Choroid plexus epithelial cell (primary cell): Measurements from ENCODE around the gene GFER.

ENCODE experiments used
- DNase-seq: peaks from one replicate; pipeline ENCODE4 v3.0.0-alpha.2; 2010; ENCODE audit warnings: low read depth
- H3K4me3 ChIP-seq: 2 replicates; pipeline ENCODE4 v1.5.1; 2011; ENCODE audit warnings: low read depth, mild to moderate bottlenecking, control low read depth, low read length, moderate library complexity
- CTCF ChIP-seq: conservative IDR thresholded peaks from 2 replicates; pipeline ENCODE4 v1.5.1; 2011; ENCODE audit warnings: low read depth, mild to moderate bottlenecking, control low read depth, inconsistent platforms, low read length, moderate library complexity

GFER gene

DNA sequence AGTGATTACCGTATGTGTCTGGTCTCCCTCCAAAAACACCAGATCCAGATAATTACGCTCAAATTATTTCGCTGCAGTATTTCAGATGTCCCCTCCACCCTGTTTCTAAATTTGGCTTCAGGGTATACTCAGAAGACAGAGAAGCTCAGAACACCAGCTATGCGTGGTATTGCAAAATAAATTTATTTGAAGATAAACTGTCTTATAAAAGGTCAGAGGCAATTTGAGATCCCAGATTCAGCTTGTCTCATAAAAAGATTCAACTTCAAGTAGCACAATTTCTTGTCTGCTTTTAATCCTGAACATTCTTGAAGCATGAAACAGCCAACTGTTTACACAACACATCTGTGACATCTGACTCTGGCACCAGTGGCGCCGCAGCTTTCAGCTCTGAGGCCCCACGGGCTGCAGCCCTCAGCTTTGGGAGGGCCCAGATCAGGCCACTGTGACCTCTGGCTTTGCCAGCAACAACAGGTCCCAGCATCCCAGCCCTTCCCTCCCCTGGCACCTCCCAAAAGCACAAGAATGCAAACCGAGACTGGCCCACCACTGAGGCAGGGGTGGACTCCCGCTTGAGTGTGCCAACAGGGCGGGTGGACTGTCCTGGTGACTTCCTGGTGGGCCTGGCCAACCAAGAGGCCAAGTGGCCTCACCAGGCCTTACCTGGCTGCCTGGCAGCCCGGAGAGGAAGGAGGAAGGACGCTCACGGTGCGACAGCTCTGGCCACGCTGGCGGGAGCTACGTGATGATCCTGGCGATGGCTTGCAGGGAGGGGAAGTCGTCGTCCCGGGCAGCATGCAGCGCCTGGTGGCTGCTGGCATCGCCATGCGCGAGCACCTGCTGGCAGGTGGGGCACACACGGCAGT lies 13.7 kb downstream of the GFER start:
- no peak for DNase-seq
- no peak overlapping the region for H3K4me3 ChIP-seq
- TF ChIP-seq CTCF = no peak

DNA sequence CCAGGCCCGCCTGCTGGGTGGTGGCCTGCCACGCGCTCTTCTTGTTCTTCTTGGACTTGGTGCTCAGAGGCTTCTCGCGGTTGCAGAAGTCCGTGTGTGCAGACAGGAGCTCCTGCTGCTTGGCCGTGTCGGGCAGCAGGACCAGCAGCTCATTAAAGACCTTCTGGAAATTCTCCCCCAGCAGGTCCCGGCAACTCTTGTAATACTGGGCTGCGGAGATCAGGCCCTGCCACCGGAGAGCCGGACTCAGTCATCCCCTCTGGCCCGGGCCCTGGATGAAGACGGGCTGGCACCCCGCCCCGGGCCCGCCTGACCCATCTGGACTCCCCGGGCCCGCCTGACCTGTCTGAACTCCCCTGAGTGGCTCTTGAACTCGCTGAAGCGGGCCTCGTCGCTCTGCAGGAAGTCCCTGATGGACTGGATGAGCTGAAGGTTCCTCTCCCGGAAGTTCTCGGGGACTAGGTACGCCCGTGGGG lies 14.4 kb downstream of the GFER start:
- TF ChIP-seq CTCF = no peak
- no peak overlapping the region for H3K4me3 ChIP-seq
- DNase-seq = no peak

GRCh38 chr16:1998852-1999801 lies 15.1 kb downstream of the GFER start:
- no peak overlapping the region for H3K4me3 ChIP-seq
- DNase-seq = no peak
- no peak for TF ChIP-seq CTCF

DNA sequence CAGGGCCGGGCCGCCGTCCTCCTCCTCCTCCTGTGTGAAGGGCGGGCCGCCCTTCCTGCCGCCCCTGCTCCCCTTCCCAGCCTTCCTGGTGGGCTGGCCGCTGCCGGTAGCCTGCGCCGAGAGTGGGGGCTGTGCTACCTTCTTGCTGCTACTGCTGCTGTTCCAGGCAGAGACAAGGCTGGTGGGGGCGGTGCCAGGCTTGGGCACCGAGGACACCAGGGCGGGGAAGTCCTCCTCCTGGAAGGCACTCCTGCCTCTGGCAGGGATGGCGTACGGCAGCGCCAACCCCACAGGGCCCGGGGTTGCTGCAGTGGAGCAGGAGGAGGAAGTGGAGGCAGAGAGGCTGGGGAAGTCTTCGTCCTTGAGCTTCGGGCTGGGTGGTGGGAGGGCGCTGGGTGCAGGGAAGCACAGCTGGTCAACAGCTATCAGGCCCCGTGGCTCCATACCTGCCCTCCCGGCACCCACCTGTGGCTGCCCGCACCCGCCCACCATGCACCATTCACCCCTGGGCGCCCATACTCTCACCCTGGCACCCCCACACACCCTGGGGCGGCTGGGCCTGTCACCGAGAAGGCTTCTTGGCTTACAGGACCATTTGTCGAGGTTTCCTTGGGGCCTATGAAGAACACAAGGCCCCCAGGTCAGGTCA lies 16.0 kb downstream of the GFER start:
- no peak for DNase-seq
- no peak overlapping the region for H3K4me3 ChIP-seq
- TF ChIP-seq CTCF = no peak

DNA sequence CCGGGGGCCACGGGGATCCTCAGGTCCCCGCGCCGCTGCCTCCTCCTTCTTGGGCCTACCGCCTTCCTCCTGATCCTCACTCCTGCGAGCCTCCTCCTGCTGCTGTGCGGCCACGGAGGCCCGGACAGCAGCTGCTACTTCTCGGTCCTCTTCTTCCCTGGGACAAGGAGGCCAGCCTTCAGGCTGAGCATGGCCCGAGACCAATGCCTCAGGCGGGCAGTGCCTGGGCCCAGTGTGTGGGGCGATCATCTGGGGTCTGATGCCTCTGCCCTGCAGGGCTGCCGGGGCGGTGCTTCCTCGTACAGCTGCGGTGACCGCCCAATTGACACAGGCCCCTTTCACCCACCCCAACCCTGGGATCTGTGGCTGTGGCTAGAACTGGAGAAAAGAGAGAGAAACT lies 17.0 kb downstream of the GFER start:
- H3K4me3 ChIP-seq = no peak overlapping the region
- no peak for TF ChIP-seq CTCF
- no peak for DNase-seq

DNA sequence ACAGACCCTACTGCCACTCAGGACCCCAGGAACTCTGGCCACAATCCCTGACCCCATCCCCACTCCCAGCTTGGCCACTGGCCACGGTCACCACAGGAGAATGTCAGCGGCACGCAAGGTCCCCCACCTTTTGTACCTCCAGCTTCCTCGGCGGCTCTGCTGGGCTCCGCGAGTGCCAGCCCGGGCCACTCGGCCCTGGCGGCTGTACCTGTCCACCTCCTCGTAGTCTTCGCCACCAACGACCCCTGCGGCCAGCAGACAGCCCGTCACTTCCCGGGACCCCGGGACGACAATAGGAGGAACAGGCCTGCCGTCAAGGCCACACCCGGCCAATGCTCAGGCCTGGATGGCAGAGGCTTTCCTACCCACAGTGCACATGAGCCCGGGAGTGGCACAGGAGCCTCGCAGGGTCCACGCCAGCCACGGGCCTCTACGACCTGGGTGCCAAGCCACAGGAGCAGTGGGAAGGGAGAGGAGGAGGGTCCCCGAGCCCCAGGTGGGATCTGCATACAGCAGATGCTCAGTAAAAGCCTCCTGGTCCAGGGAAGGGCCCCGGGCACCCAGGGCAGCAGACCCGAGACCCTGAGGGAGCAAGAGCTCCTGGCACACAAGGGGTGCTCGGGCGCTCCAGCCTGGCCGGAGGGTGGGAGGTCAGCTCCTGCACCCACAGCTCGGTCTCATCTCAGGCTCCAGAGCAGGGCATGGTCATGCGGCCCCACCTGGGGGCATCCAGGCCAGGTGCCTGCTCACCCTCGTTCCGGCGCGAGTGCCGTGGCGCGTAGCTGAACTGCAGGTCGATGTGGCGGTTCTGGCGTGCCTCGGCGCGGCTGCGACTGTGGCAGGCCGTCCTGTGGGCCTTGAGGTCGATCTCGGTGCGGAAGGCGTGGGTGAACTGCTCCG lies 17.7 kb downstream of the GFER start:
- H3K4me3 ChIP-seq = no peak overlapping the region
- no peak for DNase-seq
- TF ChIP-seq CTCF = no peak
